Putamen (tissue), 1 donor: Measurements from ENCODE around the gene SH3RF3.

Source experiments
- DNase-seq: peaks from one replicate; pipeline ENCODE4 v3.0.0-alpha.2; 2016; ENCODE audit warnings: low spot score

SH3RF3 gene

DNA sequence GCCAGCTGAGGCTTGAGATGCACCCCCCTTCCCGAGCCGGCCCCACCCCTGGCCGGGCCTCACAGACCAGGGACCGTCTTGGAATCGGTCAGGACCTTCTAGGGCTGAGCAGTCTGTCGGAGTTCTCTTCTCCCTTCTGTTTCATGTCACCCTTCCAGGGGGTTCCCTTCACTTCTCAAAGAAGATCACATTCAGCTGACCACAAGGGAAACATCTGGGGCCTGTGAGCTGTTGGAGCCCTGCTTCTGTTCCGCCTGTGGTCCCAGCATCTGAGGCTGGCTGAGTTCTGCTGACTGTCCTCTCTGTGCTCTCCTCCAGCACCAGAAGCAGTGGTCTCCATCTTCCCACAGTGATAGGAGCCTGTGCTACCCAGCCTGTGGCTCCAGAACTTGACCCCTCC, 378.2 kb downstream of the SH3RF3 start:
- peak; percentile 20 for DNase-seq

DNA sequence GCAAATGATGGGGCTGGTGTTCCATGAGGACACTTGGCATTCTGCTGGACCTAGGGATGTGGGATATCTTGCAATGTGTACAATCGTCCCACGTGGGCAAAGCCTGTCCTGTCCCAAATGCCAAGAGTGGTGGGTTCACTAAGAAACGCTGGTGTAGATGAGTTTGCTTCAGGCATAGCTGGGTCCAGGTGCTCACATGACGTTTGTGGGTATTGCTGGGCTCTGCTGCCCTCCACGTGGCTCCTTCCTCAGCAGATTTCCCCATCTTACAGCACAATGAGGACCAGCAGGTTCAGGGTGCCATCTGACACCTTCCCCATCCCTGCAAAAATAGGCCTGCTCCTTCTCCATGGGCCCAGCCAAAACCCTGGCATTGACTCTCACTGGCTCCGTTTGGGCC, 378.8 kb downstream of the SH3RF3 start:
- DNase-seq: no peak

DNA sequence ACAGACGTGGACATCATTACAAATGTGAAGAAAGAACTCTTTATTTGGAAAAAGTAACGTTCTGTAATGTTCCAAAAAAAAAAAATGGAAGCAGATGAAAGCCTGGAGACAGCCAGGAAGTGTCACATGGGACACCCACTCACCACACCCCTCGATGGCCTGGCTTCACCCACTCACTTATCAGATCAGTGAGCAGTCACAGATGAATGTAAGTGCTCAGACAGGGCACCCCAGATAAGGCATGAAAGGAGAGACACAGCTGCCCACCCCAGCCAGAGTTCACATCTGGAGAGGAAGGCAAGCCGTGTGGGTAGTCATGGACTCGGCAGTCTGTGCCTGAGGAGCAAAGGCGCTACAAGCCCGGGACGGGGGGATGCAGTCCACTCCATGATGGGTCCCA, 379.6 kb downstream of the SH3RF3 start:
- no peak for DNase-seq

DNA sequence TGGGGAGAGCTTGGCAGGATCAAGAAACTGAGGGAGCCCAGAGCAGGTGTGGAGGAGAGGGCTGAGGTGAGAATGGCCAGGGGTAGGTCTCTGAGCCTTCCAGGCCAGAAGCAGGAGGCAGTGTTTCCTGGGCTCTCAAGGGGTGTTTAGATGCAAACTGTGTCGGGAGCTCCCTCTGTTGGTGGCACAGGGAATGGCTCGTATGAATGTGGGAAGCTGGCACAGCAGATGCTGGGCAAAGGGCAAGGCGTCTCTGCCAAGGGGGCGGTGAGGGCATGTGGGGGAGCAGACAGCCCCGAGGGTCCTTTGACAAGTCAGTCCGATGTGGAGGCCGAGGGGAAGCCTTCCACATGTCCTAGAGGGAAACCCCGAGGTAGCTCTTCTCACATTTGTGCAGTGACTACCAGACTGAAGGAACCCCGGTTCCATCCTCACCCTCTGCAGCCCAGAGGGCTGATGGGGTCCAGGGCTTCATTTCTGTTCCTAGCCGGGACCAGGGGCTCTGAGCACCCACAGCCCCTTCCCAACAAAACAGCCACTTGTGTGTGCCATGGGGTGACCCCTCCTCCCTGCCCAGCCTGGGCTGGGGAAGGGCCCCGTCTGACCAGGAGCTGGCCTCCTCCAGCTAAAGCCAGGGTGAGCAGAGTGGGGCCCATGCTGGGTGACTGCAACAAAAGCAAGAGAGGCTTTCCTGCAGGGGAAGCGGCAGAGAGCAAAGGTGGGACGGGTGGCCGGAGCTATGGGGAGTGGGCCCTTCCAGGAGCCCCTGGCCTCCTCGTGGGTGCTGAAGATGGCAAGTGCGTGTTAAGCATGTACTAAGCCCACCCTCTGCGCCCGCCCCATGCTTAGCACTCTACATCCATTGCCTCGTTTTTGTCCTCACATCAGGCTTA, 381.4 kb downstream of the SH3RF3 start:
- peak; percentile 39 for DNase-seq

DNA sequence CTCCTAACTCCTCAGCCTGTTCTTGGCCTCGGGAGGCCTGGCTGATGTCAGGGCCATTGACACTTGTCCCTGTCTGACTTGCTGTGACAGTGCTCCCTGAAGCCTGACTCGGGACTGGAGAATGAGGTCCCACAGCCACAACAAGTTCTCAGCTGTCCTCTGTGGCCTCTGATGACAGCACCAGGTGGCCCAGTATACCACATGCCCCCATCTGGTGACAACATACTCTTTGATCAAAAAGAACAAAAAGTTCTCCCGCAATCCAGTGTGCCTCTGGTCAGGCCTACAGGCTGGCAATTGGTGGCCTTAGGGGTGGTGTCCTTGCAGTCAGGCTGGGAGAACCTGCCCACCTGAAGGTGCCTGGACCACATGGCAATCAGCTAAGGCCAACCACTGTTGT, 382.2 kb downstream of the SH3RF3 start:
- no peak for DNase-seq

DNA sequence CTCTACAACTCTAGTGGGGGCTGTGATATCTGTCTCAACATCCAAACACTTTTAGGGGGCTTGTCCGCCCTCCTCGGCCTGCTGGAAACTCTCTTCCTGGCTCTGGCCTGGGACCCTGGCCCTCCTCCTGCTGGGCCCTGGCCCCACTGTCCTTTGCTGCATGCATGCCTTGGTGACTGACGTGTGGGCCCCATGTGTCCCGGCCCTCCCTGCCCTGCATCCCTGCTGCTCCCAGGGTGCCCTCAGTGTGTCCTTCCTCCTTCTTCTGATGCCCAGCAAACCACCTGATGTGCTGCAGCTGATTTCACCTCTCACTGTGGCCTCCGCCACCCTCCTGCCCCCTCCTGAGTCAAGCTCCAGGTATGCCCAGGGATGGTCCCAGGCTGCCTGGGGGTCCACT, 383.1 kb downstream of the SH3RF3 start:
- DNase-seq: no peak

DNA sequence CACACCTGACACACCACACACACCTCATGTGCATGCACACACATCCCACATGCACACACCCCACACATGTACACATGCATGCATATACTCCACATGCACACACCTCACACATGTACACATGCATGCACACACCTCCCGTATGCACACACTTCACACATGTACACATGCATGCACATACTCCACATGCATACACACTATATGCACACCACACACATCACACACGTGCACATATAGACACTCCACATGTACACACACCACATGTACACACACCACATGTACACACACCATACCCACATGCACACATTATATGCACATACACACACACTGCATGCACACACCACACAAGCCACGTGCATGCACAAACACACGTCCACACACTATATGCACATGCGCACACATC, 384.2 kb downstream of the SH3RF3 start:
- no peak for DNase-seq

DNA sequence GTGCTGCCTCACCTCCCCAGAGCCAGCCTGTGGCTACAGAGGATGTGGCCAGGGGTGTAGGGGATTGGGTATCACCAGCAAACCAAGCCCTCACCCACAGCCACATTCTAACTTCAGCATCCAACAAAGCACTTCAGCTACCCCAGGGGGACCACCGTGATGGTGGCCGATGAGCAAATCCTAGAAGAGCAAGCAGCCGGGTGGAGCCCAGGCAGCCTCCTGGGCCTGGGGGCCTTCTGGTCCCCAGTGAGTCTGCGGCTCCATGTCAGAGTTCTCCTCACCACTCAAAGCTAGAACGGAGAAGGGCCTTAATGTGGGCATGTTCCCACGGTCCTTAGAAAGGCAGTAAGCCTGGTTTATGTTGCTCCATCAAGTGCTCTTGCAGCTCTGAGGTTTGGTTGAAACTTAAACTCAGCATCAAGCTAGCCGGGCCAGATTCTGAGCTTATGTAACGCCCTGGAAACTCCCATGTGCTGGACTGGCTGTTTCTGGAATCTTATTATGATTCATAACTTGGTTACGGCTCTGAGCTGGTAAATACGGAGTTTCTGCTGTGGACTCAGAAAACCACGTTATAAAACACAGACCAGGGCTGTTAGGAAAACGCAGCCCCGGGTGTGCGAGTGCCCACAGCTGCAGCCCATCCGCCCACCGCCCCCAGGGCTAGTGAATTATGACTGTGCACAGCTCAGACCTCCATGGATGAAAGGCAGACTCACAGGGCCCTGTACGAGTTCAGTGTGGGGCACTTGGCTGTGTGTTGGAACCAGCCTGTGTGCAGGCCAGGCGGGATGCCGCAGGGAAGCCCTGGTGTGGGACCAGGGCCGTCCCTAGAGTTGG, 385.0 kb downstream of the SH3RF3 start:
- DNase-seq: no peak

DNA sequence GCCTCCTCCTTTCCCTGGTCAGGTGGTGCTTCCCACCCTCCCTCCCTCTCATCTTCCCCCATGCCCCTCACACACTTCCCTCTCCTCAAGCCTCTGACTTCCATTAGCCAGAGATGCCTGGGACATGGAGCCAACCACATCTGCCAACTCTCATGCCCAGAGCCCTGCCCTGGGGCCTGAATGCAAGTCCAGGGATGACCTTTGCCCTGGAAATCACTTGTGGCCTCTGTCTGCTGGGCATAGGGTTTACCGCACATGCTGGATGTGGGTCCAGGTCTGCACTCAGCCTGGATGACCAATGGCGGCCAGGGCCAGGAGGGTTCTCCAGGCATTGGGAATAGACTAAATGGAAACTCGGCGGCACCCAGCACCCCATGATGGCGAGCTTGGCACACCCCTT, 385.9 kb downstream of the SH3RF3 start:
- no peak for DNase-seq

DNA sequence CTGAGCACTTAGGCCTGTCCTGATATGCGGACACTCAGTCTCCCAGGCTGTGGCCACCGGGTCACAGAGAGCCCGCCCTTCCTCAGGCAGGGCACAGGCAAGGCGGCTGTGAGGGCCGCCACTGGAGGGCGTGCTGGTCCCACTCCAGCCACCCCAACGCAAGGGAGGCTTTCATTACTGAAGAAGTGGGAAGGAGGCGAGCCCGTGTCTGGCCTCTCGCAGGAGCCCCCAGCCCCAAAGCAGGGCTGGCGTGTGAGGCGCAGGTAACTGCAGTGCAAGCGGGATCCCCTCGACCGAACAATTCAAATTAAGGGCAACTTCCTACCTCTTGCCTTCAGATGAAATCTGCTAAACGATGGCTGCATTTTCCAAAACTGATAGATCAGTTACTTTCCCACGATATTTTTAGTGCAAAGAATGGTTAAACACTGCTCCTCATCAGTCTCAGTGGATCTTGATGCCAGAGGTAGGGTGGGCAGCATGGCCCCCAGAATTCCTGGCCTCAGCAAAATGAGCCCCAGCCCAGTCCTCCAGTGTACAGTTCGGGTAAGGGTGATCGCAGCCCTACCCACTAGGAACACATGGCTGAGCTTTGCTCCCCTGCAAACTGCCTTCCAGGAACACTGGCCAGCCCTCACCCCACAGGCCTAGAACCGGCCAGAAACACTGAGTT, 387.6 kb downstream of the SH3RF3 start:
- DNase-seq: no peak

DNA sequence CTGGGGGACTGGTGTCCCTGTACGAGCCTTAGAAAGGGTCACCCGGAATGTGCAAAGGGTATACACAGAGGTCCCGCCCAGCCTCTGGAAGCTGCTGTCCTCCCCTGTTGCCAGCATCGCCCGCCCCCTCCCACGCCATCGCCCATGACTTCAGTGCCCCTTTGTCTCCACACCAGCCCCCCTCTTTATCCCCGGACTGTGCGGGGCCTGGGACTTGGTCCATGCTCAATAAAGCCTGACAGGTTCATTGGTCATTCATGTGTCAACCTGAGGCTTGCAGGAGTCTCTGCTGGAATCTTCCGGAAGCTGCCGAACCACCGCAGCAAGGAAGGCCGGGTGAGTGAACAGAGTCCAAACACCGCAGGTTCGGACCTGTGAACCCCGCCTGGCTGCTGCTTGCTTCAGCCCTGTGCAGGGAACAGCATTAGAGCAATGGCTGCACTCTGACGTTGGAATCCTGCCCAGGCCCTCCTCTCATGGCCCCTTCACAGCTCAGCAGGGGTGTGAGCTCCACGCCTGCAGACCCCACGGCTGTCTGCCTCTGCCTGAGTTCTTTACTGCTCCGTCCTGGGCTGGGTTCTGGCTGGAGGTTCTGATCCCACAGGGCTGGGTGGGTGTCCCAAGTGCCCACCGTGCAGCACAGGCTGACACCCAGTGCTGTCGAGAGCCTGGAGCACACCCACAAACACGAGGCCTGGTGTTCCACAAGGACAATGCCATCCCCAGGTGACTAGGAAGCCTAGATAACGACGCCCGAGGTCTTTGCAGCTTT, 388.3 kb downstream of the SH3RF3 start:
- DNase-seq: no peak

DNA sequence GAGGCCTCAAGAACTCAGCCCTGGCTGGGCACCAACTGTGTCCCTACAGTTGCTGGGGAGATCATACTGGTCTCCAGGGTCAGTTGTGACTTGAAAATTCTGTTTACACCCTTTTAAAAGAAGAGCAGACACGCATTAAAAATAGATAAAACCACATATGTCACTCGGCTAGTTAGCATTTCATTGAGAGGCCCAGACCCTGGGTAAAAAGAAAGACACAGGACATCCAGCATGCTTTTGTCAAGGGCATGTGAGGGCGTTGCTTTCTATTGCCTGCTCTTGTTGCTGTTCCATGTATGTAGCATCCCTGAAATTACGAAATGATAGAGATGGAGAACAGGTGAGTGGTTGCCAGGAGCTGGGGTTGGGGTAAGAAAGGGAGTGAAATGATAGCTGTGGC, 390.5 kb downstream of the SH3RF3 start:
- no peak for DNase-seq

DNA sequence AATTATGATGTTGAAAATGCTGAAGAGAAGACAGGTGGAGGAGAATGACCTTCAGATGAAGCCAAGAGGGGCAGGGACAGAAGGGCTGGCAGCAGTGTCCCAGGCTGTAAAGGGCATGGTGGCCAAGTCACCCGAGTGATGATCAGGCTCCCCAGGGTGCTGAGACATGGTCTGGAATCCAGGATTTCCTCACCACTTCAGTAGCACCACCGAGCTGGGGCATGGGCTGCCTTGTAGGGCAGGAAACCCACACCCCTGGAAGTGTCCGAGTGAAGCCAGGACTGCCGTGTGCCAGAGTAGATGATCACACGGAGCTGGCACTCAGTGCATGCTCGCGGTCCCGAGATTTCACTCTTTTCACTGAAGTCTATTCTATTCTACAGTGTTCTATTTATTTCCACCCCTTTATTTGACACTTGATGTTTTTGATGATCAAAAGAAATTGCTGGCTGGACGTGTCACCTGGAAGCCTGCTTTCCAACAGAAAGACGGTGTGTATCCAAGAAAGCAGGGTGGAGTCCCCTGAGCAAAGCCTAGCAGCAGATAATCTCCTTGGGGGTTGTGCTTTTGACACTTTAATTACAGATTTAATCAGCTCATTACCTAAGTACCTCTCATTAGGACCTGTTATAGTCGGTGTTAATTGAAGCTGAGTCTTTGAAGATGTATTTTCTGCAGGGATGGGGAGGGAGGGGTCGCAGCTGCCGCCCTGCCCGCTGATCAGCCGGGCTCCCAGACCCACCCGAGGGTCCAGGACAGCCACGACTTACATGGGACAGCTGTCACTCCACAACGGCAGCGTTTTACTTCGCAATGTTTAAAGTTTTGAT, 392.4 kb downstream of the SH3RF3 start:
- no peak for DNase-seq

DNA sequence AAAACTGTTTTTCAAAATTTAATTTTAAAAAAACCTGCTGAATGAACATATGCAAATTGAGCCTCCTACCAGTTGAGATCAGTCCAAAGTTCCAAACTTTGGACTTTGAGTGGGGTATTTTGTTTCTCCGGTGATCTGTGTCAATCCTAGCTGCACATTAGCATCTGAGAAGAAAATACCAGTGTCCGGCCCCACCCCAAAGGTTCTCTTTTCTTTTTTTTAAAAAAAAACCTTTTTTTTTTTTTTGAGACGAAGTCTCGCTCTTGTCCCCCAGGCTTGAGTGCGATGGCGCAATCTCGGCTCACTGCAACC, 393.0 kb downstream of the SH3RF3 start:
- DNase-seq: no peak

DNA sequence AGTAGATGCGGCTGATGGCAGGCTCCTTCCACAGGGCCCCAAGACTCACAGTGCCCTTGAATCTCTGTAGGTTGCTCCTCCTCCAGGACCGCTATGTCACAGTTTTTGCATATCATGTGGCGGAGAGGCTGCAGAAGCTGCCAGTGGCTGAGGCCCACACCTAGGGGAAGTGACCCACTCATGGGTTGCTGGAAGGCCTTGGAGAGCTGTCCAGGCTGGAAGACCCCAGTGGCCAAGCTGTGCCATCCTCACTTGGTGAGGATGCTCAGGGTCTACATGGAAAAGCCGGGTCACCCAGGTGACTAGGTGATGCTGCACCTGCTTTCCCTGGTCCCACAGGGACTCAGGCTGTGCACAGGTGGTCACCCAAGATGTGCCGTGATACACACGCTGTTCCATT, 394.1 kb downstream of the SH3RF3 start:
- no peak for DNase-seq

DNA sequence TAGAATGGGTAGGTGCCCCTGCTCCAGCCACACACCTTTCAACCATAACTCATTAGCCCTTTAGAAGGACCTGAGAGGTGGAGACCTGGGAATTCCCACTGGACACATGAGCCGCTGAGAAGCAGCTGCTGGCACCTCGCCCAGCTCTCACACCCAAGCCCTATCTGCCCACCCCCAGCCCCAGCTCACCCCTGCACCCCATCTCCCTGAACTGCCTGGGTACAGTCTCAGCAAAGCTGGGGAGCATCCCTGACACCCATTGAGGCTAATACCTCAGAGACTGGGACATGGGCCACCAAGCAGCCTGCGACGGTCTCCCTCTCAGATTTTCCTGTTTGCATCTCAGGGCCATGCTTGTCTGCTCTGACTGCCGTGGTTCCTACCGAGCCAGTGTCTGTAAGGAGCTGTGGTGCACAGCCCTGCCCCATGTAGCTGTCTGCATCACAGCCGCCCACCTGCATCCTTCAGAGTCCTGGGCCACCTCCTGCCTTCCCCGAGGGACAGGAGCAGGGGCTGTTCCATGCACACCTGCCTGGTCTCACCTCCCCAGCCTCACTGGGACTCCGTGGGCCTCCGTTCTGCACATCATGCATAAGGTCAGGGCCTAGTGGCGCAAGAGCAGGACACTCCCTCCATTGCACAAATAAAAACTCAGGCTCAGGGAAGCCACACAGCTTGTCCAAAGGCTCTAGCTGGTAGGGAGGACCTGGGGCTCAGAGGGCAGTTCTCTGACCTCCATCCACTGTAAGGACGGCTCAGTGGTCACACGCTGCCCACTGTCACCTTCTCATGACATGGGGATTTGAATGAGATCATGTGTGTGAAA, 394.7 kb downstream of the SH3RF3 start:
- DNase-seq: no peak

DNA sequence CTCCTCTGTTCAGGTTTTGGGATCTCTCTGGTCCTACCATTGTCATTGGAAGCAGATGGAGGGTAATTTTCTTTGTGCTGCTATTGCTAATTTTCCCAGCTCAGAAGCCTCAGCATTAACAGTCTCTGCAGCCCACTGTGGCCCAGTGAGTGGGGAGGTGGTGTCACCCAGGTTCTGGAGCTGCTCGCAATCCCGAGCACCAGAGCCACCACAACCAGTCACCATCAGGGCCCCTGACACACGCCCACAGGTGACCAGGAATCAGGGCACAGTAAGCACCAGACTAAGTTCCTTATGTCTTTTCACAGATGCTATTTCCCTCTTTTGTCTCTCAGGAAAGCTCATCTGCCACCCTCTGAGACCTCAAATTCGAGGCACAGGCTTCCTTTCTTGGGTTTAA, 396.8 kb downstream of the SH3RF3 start:
- no peak for DNase-seq

DNA sequence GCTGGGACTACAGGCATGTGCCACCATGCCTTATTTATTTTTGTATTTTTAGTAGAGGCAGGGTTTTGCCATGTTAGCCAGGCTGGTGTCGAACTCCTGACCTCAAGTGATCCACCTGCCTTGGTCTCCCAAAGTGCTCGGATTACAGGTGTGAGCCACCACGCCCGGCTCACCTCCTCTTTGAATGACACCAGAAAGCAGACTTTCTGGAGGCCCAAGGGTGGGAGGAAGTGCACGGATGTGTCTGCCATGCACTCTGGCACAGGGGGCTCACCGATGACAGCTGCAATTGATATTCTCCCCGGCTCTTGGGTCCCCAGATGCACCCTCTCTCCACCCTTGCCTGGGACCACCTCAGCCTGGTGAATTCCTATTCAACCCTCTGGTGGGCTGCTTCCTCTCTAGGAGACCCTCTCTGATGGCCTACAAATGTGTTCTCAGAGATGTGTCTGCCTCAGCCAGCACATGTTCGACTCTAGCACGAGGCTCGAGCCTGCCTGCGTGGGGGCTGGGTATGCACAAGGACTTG, 397.5 kb downstream of the SH3RF3 start:
- no peak for DNase-seq

DNA sequence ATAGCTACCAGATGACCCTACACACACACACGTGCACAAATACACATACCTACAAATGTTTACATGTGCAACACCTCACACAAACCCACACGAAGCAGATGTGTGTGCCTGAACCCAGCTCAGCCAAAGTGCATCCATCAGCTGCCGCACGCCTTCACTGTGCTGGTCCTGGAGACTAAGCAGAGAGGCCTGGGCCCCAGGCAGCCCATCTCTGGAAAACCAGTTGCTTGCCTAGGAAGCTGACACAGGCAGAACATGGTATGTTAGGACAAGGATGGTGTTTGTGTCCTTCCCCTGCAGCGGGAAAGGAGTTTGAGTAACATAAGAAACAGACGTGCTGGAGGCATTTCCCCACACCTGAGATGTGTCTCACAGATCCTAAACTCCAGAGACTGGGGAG, 398.1 kb downstream of the SH3RF3 start:
- DNase-seq: no peak
